H9 (cell line): ENCODE results near the gene MBP. TPM values are rescaled to one million over a fixed set of nuclear protein-coding genes. Genes with fewer than 3 reads are reported as not detected.

Experiments used
- DNase-seq: peaks from one replicate; pipeline ENCODE4 v3.0.0-alpha.2; 2017
- H2AFZ ChIP-seq: one replicate; pipeline ENCODE4 v1.6.1; 2013; ENCODE audit warnings: mild to moderate bottlenecking, low read length, control low read depth, moderate library complexity
- H2AK5ac ChIP-seq: 2 replicates; pipeline ENCODE4 v1.6.1; 2013; ENCODE audit warnings: low read length, control low read depth, mixed read lengths; ENCODE audit not compliant: insufficient read length
- H2BK120ac ChIP-seq: one replicate; pipeline ENCODE4 v1.6.1; 2013; ENCODE audit warnings: low read depth, mild to moderate bottlenecking, low read length, control low read depth, inconsistent platforms; ENCODE audit not compliant: poor library complexity, severe bottlenecking
- H2BK12ac ChIP-seq: 2 replicates; pipeline ENCODE4 v1.6.1; 2013; ENCODE audit warnings: low read length, control low read depth, mixed read lengths, low read depth; ENCODE audit not compliant: insufficient read length
- H2BK15ac ChIP-seq: 2 replicates; pipeline ENCODE4 v1.6.1; 2013; ENCODE audit warnings: low read depth, low read length, control low read depth
- H2BK20ac ChIP-seq: one replicate; pipeline ENCODE4 v1.6.1; 2013; ENCODE audit warnings: low read depth, mild to moderate bottlenecking, low read length, control low read depth, inconsistent platforms; ENCODE audit not compliant: poor library complexity, severe bottlenecking
- H2BK5ac ChIP-seq: 2 replicates; pipeline ENCODE4 v1.6.1; 2013; ENCODE audit warnings: low read length, control low read depth, mixed read lengths; ENCODE audit not compliant: insufficient read length
- H3K14ac ChIP-seq: 2 replicates; pipeline ENCODE4 v1.6.1; 2013; ENCODE audit warnings: low read length, control low read depth; ENCODE audit not compliant: insufficient read depth
- H3K18ac ChIP-seq: 2 replicates; pipeline ENCODE4 v1.6.1; 2013; ENCODE audit warnings: low read depth, mild to moderate bottlenecking, mixed read lengths, low read length, control low read depth; ENCODE audit not compliant: insufficient read length
- H3K23ac ChIP-seq: 2 replicates; pipeline ENCODE4 v1.6.1; 2013; ENCODE audit warnings: low read length, control low read depth, mixed read lengths, low read depth; ENCODE audit not compliant: insufficient read length
- H3K23me2 ChIP-seq: 2 replicates; pipeline ENCODE4 v1.6.1; 2013; ENCODE audit warnings: low read depth, mild to moderate bottlenecking, mixed read lengths, low read length, control low read depth; ENCODE audit not compliant: insufficient read length, poor library complexity, severe bottlenecking
- H3K27ac ChIP-seq: 2 replicates; pipeline ENCODE4 v1.5.1; 2013; ENCODE audit warnings: low read length, control low read depth, mixed read lengths, low read depth; ENCODE audit not compliant: insufficient read length
- H3K27me3 ChIP-seq: 2 replicates; pipeline ENCODE4 v1.6.1; 2013; ENCODE audit warnings: low read length, control low read depth, inconsistent platforms; ENCODE audit not compliant: insufficient read depth
- H3K4ac ChIP-seq: 2 replicates; pipeline ENCODE4 v1.6.1; 2013; ENCODE audit warnings: low read depth, mild to moderate bottlenecking, control low read depth, inconsistent platforms, low read length, moderate library complexity
- H3K4me1 ChIP-seq: 2 replicates; pipeline ENCODE4 v1.6.1; 2013; ENCODE audit warnings: low read length, control low read depth, inconsistent platforms; ENCODE audit not compliant: insufficient read depth
- H3K4me2 ChIP-seq: 2 replicates; pipeline ENCODE4 v1.6.1; 2013; ENCODE audit warnings: low read length, control low read depth, mixed read lengths; ENCODE audit not compliant: insufficient read length, insufficient read depth
- H3K56ac ChIP-seq: 2 replicates; pipeline ENCODE4 v1.6.1; 2013; ENCODE audit warnings: low read depth, mild to moderate bottlenecking, mixed read lengths, low read length, control low read depth; ENCODE audit not compliant: insufficient read length
- H3K79me1 ChIP-seq: 2 replicates; pipeline ENCODE4 v1.6.1; 2013; ENCODE audit warnings: low read depth, mild to moderate bottlenecking, moderate library complexity, low read length, control low read depth, inconsistent platforms; ENCODE audit not compliant: insufficient read depth, poor library complexity, severe bottlenecking
- H3K79me2 ChIP-seq: 2 replicates; pipeline ENCODE4 v1.6.1; 2013; ENCODE audit warnings: low read length, control low read depth, inconsistent platforms; ENCODE audit not compliant: insufficient read depth
- H3K9ac ChIP-seq: 2 replicates; pipeline ENCODE4 v1.6.1; 2013; ENCODE audit warnings: low read length, control low read depth, mixed read lengths; ENCODE audit not compliant: insufficient read length; ENCODE audit errors: extremely low read depth
- H3K9me3 ChIP-seq: one replicate; pipeline ENCODE4 v1.6.1; 2013; ENCODE audit warnings: low read depth, low read length, inconsistent platforms; ENCODE audit not compliant: control insufficient read depth
- H3T11ph ChIP-seq: one replicate; pipeline ENCODE4 v1.6.1; 2013; ENCODE audit warnings: mild to moderate bottlenecking, low read length, control low read depth, inconsistent platforms
- H4K20me1 ChIP-seq: one replicate; pipeline ENCODE4 v1.6.1; 2013; ENCODE audit not compliant: control insufficient read depth, insufficient read length, insufficient read depth
- H4K5ac ChIP-seq: 2 replicates; pipeline ENCODE4 v1.6.1; 2013; ENCODE audit warnings: low read depth, mild to moderate bottlenecking, mixed read lengths, low read length, control low read depth; ENCODE audit not compliant: insufficient read length
- H4K8ac ChIP-seq: replicated peaks from 2 replicates; pipeline ENCODE4 v1.6.1; 2013; ENCODE audit warnings: low read length, control low read depth, mixed read lengths, low read depth; ENCODE audit not compliant: insufficient read length
- H4K91ac ChIP-seq: 2 replicates; pipeline ENCODE4 v1.6.1; 2013; ENCODE audit warnings: low read depth, mild to moderate bottlenecking, moderate library complexity, mixed read lengths, low read length, control low read depth; ENCODE audit not compliant: insufficient read length
- H3K27ac Mint-ChIP-seq, 3 experiments: 2 replicates in 2 of 3; 3 replicates in 1 of 3; pipeline ENCODE4 v1.8.0; 2020 to 2021; ENCODE audit warnings: mixed read lengths in 3 of 3, mild to moderate bottlenecking in 1 of 3, moderate library complexity in 1 of 3
- H3K27me3 Mint-ChIP-seq: 2 replicates; pipeline ENCODE4 v1.8.0; 2021; ENCODE audit warnings: low read depth, mild to moderate bottlenecking, moderate library complexity, mixed read lengths
- H3K36me3 Mint-ChIP-seq, 3 experiments: 2 replicates in 2 of 3; 3 replicates in 1 of 3; pipeline ENCODE4 v1.8.0; 2020 to 2021; ENCODE audit warnings: low read depth in 3 of 3, mixed read lengths in 3 of 3; ENCODE audit not compliant: insufficient read depth in 1 of 3
- H3K4me1 Mint-ChIP-seq, 2 experiments: 2 replicates each; pipeline ENCODE4 v1.8.0; 2020; ENCODE audit warnings: mixed read lengths in 2 of 2
- H3K4me3 Mint-ChIP-seq, 2 experiments: 2 replicates in 1 of 2; 3 replicates in 1 of 2; pipeline ENCODE4 v1.8.0; 2020 to 2021; ENCODE audit warnings: mild to moderate bottlenecking in 2 of 2, mixed read lengths in 2 of 2, moderate library complexity in 1 of 2
- H3K9me3 Mint-ChIP-seq, 2 experiments: 2 replicates in 1 of 2; 3 replicates in 1 of 2; pipeline ENCODE4 v1.8.0; 2020; ENCODE audit warnings: mild to moderate bottlenecking in 2 of 2, mixed read lengths in 2 of 2, moderate library complexity in 1 of 2
- CTCF ChIP-seq: fragments of 200-600 bp; sonication (generic); conservative IDR thresholded peaks from 3 replicates; pipeline ENCODE4 v1.8.0; 2021; ENCODE audit warnings: antibody characterized with exemption, mild to moderate bottlenecking
- WGBS: extraction: QIAGEN DNeasy Blood & Tissue Kit; methylation state at CpG from one replicate; pipeline ENCODE4 v1.1.7; 2013; ENCODE audit warnings: missing lambda C conversion rate, low lambda C conversion rate, mixed read lengths; ENCODE audit not compliant: insufficient read length; ENCODE audit errors: extremely low coverage; 5-methylcytosine and 5-hydroxymethylcytosine counted together
- total RNA-seq: library from RNA; stranded (reverse); gene quantifications from 2 replicates; pipeline ENCODE4 v1.2.1, GENCODE V29; 2021

Gene MBP
- total RNA-seq, 1 experiment from 2014 or later, result 8.6 TPM

GRCh38 chr18:76982841-76983583 is 149.6 kb downstream of the MBP start:
- H2BK20ac ChIP-seq, result no peak overlapping the region
- Mint-ChIP-seq H3K9me3 (no peaks in the 10 kb centered on the region), H3K4me1 (peaks cover 41 to 42% of the 10 kb centered on the region in 2 experiments), H3K27ac (peak overlapping the region in 2 of 3 experiments; percentile 68 to 95; a peak in 3 of 7 replicates), H3K27me3 (no peaks in the 10 kb centered on the region; the same call in 1 of the 2 replicates), H3K36me3 (peaks cover 0 to 6% (median 1%) of the 10 kb centered on the region in 3 experiments; a peak in 3 of 7 replicates), H3K4me3 (no peak overlapping the region)
- no peak overlapping the region for H3K4ac ChIP-seq
- no peaks in the 10 kb centered on the region for H3K9me3 ChIP-seq
- H3K79me1 ChIP-seq, result no peaks in the 10 kb centered on the region
- H3K23me2 ChIP-seq, result no peaks in the 10 kb centered on the region
- H2AFZ ChIP-seq, result no peak overlapping the region
- no peak overlapping the region for H2BK5ac ChIP-seq
- WGBS, result no CpG with 5 or more reads among the region's 15 CpGs
- H3K14ac ChIP-seq, result no peak overlapping the region
- peak; percentile 96 for TF ChIP-seq CTCF
- DNase-seq, result peak; percentile 94
- no peaks in the 10 kb centered on the region for H3K79me2 ChIP-seq
- no peak overlapping the region for H2AK5ac ChIP-seq
- H3K56ac ChIP-seq, result no peak overlapping the region
- no peak overlapping the region for H2BK120ac ChIP-seq
- H4K5ac ChIP-seq, result no peak overlapping the region
- H3K27ac ChIP-seq, result no peak overlapping the region
- H3K23ac ChIP-seq, result no peak overlapping the region
- no peaks in the 10 kb centered on the region for H4K20me1 ChIP-seq
- H3K18ac ChIP-seq, result peak overlapping the region; percentile 45
- H4K8ac ChIP-seq, result no peak overlapping the region
- peak overlapping the region; percentile 56 for H3K4me2 ChIP-seq
- no peak overlapping the region for H4K91ac ChIP-seq
- no peak overlapping the region for H3K9ac ChIP-seq
- H2BK12ac ChIP-seq, result no peak overlapping the region
- H2BK15ac ChIP-seq, result no peak overlapping the region
- H3K27me3 ChIP-seq, result no peaks in the 10 kb centered on the region
- H3T11ph ChIP-seq, result no peak overlapping the region
- peaks cover 7% of the 10 kb centered on the region for H3K4me1 ChIP-seq
